Tibial nerve (tissue), 4 donors: ENCODE measurements around the gene TRIM40. TPM values are rescaled to one million over a fixed set of nuclear protein-coding genes. Genes with fewer than 3 reads are reported as not detected.
"Not testable (repeated sequence)": the region's sequence is repeated elsewhere in the genome, so short reads cannot be mapped to it uniquely, and the experiment has no call there.

ENCODE experiments used
- DNase-seq, 2 donors: peaks; one replicate each; pipeline ENCODE4 v3.0.0-alpha.2; 2019; ENCODE audit warnings: low spot score in 2 of 2
- H3K27ac ChIP-seq, 4 donors: fragments of 200-600 bp; sonication (generic) in 3 of 4; one replicate each; pipeline ENCODE4 v1.5.1; 2017 to 2019; ENCODE audit warnings: mild to moderate bottlenecking in 1 of 4
- H3K27me3 ChIP-seq, 2 donors: fragments of 200-600 bp; sonication (generic) in 1 of 2; one replicate each; pipeline versions ENCODE4 v1.5.1 to v1.6.0; 2017 to 2019
- H3K36me3 ChIP-seq, 3 donors: fragments of 200-600 bp; sonication (generic); one replicate each; pipeline ENCODE4 v1.5.1; 2018 to 2019
- H3K4me1 ChIP-seq, 4 donors: fragments of 200-600 bp; sonication (generic) in 3 of 4; one replicate each; pipeline ENCODE4 v1.5.1; 2017 to 2019
- H3K4me3 ChIP-seq, 4 donors: fragments of 200-600 bp; sonication (generic) in 3 of 4; one replicate each; pipeline ENCODE4 v1.5.1; 2017 to 2019; ENCODE audit warnings: mild to moderate bottlenecking in 1 of 4, moderate library complexity in 1 of 4
- H3K9me3 ChIP-seq, 4 donors: fragments of 200-600 bp; sonication (generic) in 3 of 4; one replicate each; pipeline ENCODE4 v1.5.1; 2017 to 2019
- CTCF ChIP-seq, 5 experiments: fragments of 200-600 bp in 3 of 5; fragments of 450-650 bp in 2 of 5; sonication (generic) in 3 of 5; IDR thresholded peaks; one replicate each; pipeline ENCODE4 v1.5.1; 2016 to 2019; ENCODE audit warnings: antibody characterized with exemption in 5 of 5, mild to moderate bottlenecking in 3 of 5, moderate library complexity in 2 of 5
- EP300 ChIP-seq, 2 donors: sonication (generic); formaldehyde crosslinking; IDR thresholded peaks; one replicate each; pipeline ENCODE4 v1.6.1; 2017; ENCODE audit warnings: antibody characterized with exemption in 2 of 2, mild to moderate bottlenecking in 1 of 2
- POLR2A ChIP-seq, 2 donors: fragments of 450-650 bp; IDR thresholded peaks; one replicate each; pipeline ENCODE4 v1.6.1; 2017; ENCODE audit warnings: antibody characterized with exemption in 2 of 2, mild to moderate bottlenecking in 2 of 2, moderate library complexity in 2 of 2
- WGBS, 2 donors: methylation state at CpG; one replicate each; pipeline ENCODE4 v1.1.5; 2018; 5-methylcytosine and 5-hydroxymethylcytosine counted together
- total RNA-seq, 4 donors: library from RNA; depleted of rRNA; stranded (reverse); fragments of >200 nt; gene quantifications; one replicate each; pipeline ENCODE4 v1.1.0, GENCODE V29; 2016

Gene TRIM40
- total RNA-seq, 4 donors from 2014 or later, result not detected

DNA sequence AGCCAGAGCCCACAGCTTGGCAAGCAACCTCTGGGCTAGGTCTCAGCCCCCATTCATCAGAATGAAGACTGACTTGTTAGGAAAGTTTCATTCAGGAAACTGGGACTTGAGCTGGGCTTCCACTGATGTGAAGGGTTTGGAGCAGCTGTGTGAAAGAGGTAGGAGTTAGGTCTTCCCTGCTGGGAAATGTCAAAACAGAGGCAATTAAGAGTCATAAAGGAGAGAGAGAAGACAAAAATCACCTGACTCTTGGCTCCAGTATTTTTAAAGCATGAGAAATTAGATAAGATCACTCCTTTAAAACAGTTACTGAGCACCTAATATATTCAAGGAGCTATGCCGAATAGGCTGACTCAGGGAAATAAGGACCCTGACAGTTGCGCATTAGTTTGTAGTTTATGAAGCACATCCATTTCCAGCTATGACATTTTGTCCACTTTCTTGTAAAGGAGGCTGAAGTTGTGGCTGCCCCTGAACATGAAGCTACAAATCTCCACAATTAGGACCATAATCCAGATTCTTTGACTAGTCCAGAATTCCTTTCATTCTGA lies 3.9 kb upstream of the TRIM40 start:
- Histone ChIP-seq H3K4me3 (no peak overlapping the region), H3K36me3 (no peaks in the 10 kb centered on the region)

DNA sequence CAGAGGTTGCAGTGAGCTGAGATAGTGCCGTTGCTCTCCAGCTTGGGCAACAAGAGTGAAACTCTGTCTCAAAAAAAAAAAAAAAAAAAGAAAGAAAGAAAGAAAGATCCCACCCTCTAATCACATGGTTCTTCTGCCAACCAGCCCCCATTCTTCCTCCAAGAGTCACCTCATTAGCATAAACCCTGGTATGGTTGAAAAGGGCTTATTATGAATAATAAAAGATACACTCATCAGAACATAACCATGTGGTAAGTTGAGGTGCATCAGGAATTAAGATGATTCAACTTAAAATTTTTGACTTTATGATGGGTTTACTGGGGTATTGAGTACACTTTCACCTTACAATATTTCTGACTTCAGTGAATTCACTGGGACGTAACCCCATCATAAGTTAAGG lies 793 bp upstream of the TRIM40 start:
- H3K27me3 ChIP-seq, result peaks cover 0 to 63% of the 10 kb centered on the region in 2 donors
- WGBS, 2 donors, result 75 to 81% methylated on average over 2 of the region's 2 CpGs
- H3K9me3 ChIP-seq, result no peaks in the 10 kb centered on the region

More for the DNA sequence above, 3.9 kb upstream of the TRIM40 start:
- H3K27me3 ChIP-seq, result peaks cover 0 to 83% of the 10 kb centered on the region in 2 donors
- DNase-seq, result no peak
- H3K27ac ChIP-seq, result no peak overlapping the region
- TF ChIP-seq CTCF (IDR thresholded peaks at IDR 0.05), result no peak
- no peak for TF ChIP-seq EP300 (IDR thresholded peaks at IDR 0.05)
- no peak for TF ChIP-seq POLR2A (IDR thresholded peaks at IDR 0.05)
- H3K9me3 ChIP-seq, result no peaks in the 10 kb centered on the region
- 66 to 78% methylated on average over 2 of the region's 2 CpGs for WGBS, 2 donors
- H3K4me1 ChIP-seq, result peaks cover 0 to 18% (median 4%) of the 10 kb centered on the region in 4 donors

DNA sequence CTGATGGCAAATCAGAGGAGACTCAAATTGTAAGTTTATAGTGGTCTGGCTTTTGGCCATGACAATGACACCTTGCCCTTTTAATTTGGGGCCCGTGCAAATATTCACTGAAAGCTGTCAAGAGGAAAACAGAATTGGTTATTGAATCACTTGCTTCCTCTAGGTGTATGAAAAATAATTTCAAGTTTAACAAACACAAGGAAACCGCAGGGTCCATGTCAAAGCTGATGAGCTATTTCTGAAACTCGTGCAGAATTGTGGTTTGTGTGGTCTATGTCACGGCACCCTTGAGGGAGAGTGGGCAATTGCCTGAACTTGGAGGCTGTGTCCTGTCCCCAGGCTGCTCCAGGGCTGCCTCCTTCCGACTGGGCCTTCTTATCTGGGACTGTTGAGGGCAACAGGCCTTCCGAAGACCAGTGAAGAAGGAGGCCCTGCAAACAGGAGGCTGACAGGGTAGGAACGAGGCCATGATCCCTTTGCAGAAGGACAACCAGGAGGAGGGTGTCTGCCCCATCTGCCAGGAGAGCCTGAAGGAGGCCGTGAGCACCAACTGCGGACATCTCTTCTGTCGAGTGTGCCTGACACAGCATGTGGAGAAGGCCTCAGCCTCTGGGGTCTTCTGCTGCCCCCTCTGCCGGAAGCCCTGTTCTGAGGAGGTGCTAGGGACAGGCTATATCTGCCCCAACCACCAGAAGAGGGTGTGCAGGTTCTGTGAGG lies 788 bp downstream of the TRIM40 start:
- Histone ChIP-seq H3K4me1 (no peaks in the 10 kb centered on the region), H3K27me3 (peaks cover 0 to 52% of the 10 kb centered on the region in 2 donors), H3K36me3 (no peaks in the 10 kb centered on the region), H3K27ac (no peak overlapping the region), H3K4me3 (no peak overlapping the region), H3K9me3 (no peaks in the 10 kb centered on the region)
- DNase-seq, result no peak
- TF ChIP-seq EP300 (IDR thresholded peaks at IDR 0.05) (no peak), CTCF (IDR thresholded peaks at IDR 0.05) (no peak), POLR2A (IDR thresholded peaks at IDR 0.05) (no peak)
- WGBS, 2 donors, result 77 to 78% methylated on average over 11 of the region's 11 CpGs

More for the DNA sequence above, 793 bp upstream of the TRIM40 start:
- peaks cover 0 to 9% (median 0%) of the 10 kb centered on the region in 4 donors for H3K4me1 ChIP-seq
- no peak for DNase-seq
- H3K4me3 ChIP-seq, result no peak overlapping the region
- no peaks in the 10 kb centered on the region for H3K36me3 ChIP-seq
- no peak overlapping the region for H3K27ac ChIP-seq
- TF ChIP-seq POLR2A (IDR thresholded peaks at IDR 0.05) (no peak), EP300 (IDR thresholded peaks at IDR 0.05) (no peak), CTCF (IDR thresholded peaks at IDR 0.05) (no peak)

- 85 to 86% methylated on average over 8 of the region's 8 CpGs for WGBS, 2 donors
- not testable (repeated sequence) for H3K4me3 ChIP-seq, DNase-seq, H3K9me3 ChIP-seq, H3K36me3 ChIP-seq, H3K27ac ChIP-seq, H3K4me1 ChIP-seq
- peaks cover 0 to 34% of the 10 kb centered on the region in 2 donors for H3K27me3 ChIP-seq
These were observed 4.3 kb downstream of the TRIM40 start for GRCh38 chr6:30140240-30140639.

DNA sequence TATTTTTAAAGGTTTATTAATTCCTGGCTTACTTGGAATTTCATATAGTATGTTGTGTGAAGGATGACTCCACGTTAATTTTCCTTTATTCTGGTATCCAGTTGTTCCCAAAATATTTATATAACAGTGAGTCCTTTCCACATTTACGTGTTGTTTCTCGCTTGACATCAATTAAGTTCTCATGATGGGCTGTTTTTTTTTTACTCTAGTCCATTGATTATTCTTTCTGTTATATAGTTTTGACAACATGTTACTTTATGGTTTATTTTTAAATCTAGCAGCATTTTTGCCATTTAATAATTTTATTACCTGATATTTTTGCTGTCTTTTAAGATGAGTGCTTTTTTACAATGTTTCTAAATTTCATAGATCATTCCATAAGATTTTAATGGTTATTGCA lies 6.7 kb downstream of the TRIM40 start:
- Histone ChIP-seq H3K36me3 (no peaks in the 10 kb centered on the region), H3K4me1 (no peaks in the 10 kb centered on the region), H3K4me3 (no peak overlapping the region), H3K9me3 (no peaks in the 10 kb centered on the region), H3K27ac (no peak overlapping the region), H3K27me3 (peaks cover 0 to 40% of the 10 kb centered on the region in 2 donors)
- WGBS, 2 donors, result 78 to 79% methylated on average over 3 of the region's 3 CpGs
- no peak for DNase-seq
- no peak for TF ChIP-seq POLR2A (IDR thresholded peaks at IDR 0.05)
- TF ChIP-seq EP300 (IDR thresholded peaks at IDR 0.05), result no peak
- TF ChIP-seq CTCF (IDR thresholded peaks at IDR 0.05), result no peak
